NCI-H1417 (cell line): ENCODE measurements around the gene DMD.

Experiments
- DNase-seq, 3 experiments: peaks; one replicate each; lab custom pipeline; 2025; lab: John Stamatoyannopoulos, UW

Gene DMD

GRCh38 chrX:31117266-31117665 is 2094.1 kb downstream of the DMD start:
- DNase-seq = no peak

- no peak for DNase-seq
Measured at GRCh38 chrX:31115398-31115797, 2096.0 kb downstream of the DMD start.

- DNase-seq = no peak
Measured at GRCh38 chrX:31114858-31115257, 2096.5 kb downstream of the DMD start.

- DNase-seq = no peak
Measured at GRCh38 chrX:31112226-31112999, 2098.9 kb downstream of the DMD start.

GRCh38 chrX:31110657-31111056 is 2100.7 kb downstream of the DMD start:
- no peak for DNase-seq

GRCh38 chrX:31099536-31100090 is 2111.7 kb downstream of the DMD start:
- DNase-seq = no peak

GRCh38 chrX:31098079-31098478 is 2113.3 kb downstream of the DMD start:
- no peak for DNase-seq

GRCh38 chrX:31093639-31093975 is 2117.7 kb downstream of the DMD start:
- DNase-seq = no peak

- DNase-seq = no peak
Measured at GRCh38 chrX:31092970-31093638, 2118.2 kb downstream of the DMD start.

GRCh38 chrX:31092476-31092875 is 2118.9 kb downstream of the DMD start:
- DNase-seq = no peak

GRCh38 chrX:31091819-31092218 is 2119.5 kb downstream of the DMD start:
- no peak for DNase-seq

- no peak for DNase-seq
Measured at GRCh38 chrX:31074522-31074921, 2136.8 kb downstream of the DMD start.

- DNase-seq = no peak
Measured at GRCh38 chrX:31071725-31072124, 2139.6 kb downstream of the DMD start, which contains the start of gene FTHL17. Gene FTHL17, minus strand, starts transcription at chrX:31072041. Its CDS starts 88 bp downstream, at chrX:31071953.

- no peak for DNase-seq
Measured at GRCh38 chrX:31071262-31071661, 2140.1 kb downstream of the DMD start.

- peak in 1 of 3 experiments; percentile 18 for DNase-seq
Measured at GRCh38 chrX:31070057-31070468, 2141.3 kb downstream of the DMD start.
